GM21619 (cell line): ENCODE measurements around the gene EPHA3.

ENCODE experiments used
- ATAC-seq: cut with Tn5 transposase; IDR thresholded peaks from one replicate; pipeline ENCODE4 v1.9.1; 2021; ENCODE audit not compliant: unreplicated experiment

EPHA3 gene

GRCh38 chr3:89223188-89223587, 115.8 kb downstream of the EPHA3 start:
- no peak for ATAC-seq

- no peak for ATAC-seq
Measured at GRCh38 chr3:89227218-89227617, 119.8 kb downstream of the EPHA3 start.

GRCh38 chr3:89227634-89228033, 120.2 kb downstream of the EPHA3 start:
- ATAC-seq, result no peak

- no peak for ATAC-seq
Measured at GRCh38 chr3:89232155-89232554, 124.7 kb downstream of the EPHA3 start.

- no peak for ATAC-seq
Measured at GRCh38 chr3:89234620-89235019, 127.2 kb downstream of the EPHA3 start.

DNA sequence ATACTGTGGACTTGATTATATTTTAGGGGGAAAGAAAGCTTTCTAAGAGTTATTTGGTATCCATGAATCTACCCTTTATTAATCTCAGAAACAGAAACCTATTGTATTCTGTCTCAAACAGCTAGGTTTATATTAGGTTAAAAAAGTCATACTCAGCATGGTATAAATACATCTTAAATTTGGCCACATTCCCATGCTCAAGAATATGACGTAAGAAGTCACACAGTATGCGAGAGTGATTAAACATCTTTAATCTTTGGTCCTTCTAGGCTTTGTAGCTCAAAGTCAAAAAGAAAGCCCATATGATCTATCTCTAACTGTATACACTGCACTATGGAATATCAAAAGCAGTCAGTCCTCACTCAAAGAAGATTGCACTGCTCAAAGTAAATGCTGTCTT, 131.4 kb downstream of the EPHA3 start:
- ATAC-seq, result no peak

- no peak for ATAC-seq
Measured at GRCh38 chr3:89239774-89240173, 132.4 kb downstream of the EPHA3 start.

GRCh38 chr3:89245612-89246011, 138.2 kb downstream of the EPHA3 start:
- ATAC-seq, result no peak

DNA sequence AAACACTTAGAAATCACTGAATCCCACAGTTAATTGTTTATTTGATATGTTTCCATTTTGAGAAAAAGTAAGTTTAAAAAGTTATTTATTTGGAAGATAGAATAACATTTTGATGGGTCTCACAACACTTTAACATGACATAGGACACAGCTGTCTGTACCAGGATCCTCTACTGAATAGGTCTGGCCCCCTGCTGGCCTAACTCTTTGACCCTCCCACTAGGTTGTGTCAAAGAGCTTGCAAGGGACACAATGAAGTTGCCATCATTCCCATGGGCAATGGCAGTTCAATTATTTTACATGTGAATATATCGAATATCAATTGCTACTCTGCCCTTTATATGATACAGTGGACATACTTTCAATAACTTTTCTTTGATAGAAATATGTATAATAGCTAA, 138.9 kb downstream of the EPHA3 start:
- ATAC-seq, result no peak

GRCh38 chr3:89250742-89251141, 143.3 kb downstream of the EPHA3 start:
- ATAC-seq, result no peak

- no peak for ATAC-seq
Measured at GRCh38 chr3:89252016-89252415, 144.6 kb downstream of the EPHA3 start.

- ATAC-seq, result no peak
Measured at GRCh38 chr3:89252860-89253259, 145.4 kb downstream of the EPHA3 start.

GRCh38 chr3:89256395-89256794, 149.0 kb downstream of the EPHA3 start:
- ATAC-seq, result no peak

- ATAC-seq, result no peak
Measured at GRCh38 chr3:89256882-89257281, 149.5 kb downstream of the EPHA3 start.

DNA sequence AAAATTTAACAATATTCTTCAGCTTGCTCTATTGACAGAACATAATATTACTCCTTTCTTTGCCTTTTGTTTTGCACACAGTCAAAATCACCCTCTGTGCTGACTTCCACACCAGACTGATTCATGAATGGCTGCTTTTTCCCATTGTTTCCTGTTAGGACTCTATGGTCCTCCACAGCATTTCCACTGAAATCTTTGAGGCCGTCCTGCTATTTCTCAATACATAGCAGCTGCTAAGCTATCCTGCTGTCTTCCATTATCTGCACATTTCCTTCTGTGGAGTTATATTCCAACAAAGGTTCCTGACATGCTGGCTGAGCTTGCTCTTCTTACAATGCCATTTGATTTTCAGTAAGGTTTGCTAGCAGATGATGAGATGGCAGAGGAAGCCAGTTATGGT, 153.3 kb downstream of the EPHA3 start:
- no peak for ATAC-seq

DNA sequence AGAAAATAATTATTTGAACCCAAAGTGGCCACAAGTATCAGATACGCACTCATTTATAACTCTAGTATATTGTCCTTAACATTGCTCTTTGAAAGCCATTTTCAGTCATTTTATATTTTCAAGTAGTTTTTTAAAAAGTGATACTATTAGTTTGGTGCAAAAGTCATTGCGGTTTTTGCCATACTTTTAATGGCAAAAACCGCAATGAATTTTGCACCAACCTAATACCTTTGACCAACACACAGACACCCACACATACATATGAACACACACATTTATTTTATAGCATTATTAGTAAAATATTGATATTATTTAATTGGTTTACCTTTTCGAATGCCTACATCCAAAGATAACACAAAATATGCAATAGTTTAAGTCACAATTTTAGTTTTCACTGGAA, 154.3 kb downstream of the EPHA3 start:
- no peak for ATAC-seq

DNA sequence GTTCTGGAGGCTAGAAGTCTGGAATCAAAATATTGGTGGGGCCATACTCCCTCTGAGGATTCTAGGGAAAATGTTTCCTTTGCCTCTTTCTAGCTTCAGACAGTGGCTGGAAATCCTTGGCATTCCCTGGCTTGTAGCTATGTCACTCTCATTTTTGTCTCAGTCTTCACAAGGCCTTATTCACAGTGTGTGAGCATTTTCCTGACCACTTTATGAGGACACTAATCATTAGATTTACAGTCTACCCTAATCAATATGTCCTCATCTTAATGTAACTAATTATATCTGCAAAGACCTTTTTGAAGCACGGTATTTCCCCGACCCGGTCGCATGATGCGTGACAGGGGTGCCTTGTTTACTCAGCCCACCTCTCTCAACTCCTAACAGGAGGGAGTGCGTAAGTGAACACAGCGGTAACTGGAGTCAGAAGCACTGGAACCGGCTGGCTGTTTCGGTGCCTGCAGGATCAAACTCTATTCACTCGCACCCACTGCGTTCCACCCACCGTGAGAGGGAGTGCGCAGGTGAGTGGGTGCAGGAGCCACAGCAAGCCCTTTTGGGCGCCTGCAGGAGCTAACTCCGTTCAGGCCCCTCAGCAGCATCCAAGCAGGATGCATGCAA, 155.0 kb downstream of the EPHA3 start:
- ATAC-seq, result no peak

DNA sequence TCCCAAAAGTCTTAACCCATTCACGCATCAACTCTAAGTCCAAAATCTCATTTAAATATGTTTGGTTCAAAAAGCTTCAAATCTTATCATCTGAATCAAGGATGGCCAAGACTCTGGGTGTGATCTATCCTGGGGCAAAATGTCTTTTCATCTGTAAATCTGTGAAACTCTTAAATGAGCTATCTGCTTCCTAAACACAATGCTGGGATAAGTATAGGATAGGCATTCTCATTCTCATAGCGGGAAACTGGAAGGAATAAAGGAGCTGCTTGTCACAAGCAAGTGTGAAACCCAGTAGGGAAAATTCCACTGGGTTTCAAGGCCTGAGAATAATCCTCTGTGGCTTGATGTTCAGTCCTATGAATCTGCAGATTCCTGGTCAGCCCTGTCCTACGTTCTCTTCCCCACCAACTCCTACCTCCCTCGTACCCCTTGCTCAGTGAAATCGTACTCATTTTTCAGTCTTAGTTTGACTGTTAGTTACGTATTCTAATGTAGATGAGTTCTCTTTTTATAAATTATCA, 156.7 kb downstream of the EPHA3 start:
- no peak for ATAC-seq

- no peak for ATAC-seq
Measured at GRCh38 chr3:89266074-89266473, 158.7 kb downstream of the EPHA3 start.

GRCh38 chr3:89268059-89268458, 160.6 kb downstream of the EPHA3 start:
- ATAC-seq, result no peak

GRCh38 chr3:89270201-89270600, 162.8 kb downstream of the EPHA3 start:
- no peak for ATAC-seq

GRCh38 chr3:89275001-89275400, 167.6 kb downstream of the EPHA3 start:
- ATAC-seq, result no peak

GRCh38 chr3:89276116-89276515, 168.7 kb downstream of the EPHA3 start:
- ATAC-seq, result no peak
